OCI-LY1 (cell line): ENCODE measurements around the gene SLC16A4.

ENCODE experiments used
- CTCF ChIP-seq: fragments of 200-600 bp; sonication (generic), shearing (Covaris generic); IDR thresholded peaks from 2 replicates; pipeline ENCODE4 v1.5.1; 2017; ENCODE audit warnings: mild to moderate bottlenecking, antibody characterized with exemption, low read length, moderate library complexity, mixed read lengths
- EZH2 ChIP-seq: fragments of 200-600 bp; sonication (generic), shearing (Covaris generic); IDR thresholded peaks from 2 replicates; pipeline ENCODE4 v1.8.0; 2017; ENCODE audit warnings: borderline replicate concordance, mixed run types, mild to moderate bottlenecking, antibody characterized with exemption, low read length, moderate library complexity, mixed read lengths

GRCh38 chr1:110345480-110345879 is 45.3 kb downstream of the SLC16A4 start:
- TF ChIP-seq CTCF (no peak), EZH2 (no peak)
